Measurements from ENCODE around the gene PELI2. TPM values are rescaled to one million over a fixed set of nuclear protein-coding genes. Genes with fewer than 3 reads are reported as not detected.

PELI2 gene
- total RNA-seq, 3 donors from 2014 or later (not counting 1 experiment from before 2014, with no cell fraction given) = 16.4 to 25.0 (median 24.9) TPM

- Mint-ChIP-seq H3K36me3 (no peaks in the 10 kb centered on the region), H3K27ac (no peak overlapping the region), H3K4me1 (peaks cover 36 to 57% of the 10 kb centered on the region in 2 donors), H3K9me3 (no peaks in the 10 kb centered on the region), H3K27me3 (ENCODE audit: low read depth in 2 of 2) (no peaks in the 10 kb centered on the region), H3K4me3 (no peak overlapping the region)
- no peak for DNase-seq
- H3K27ac ChIP-seq (ENCODE audit: low read length) = no peak overlapping the region
- H3K36me3 ChIP-seq (ENCODE audit: control insufficient read depth, insufficient read depth, low read length) = no peaks in the 10 kb centered on the region
- no peak overlapping the region for H3K4me3 ChIP-seq (ENCODE audit: low read length)
- ATAC-seq = no peak
- intact Hi-C loops (cut with micrococcal nuclease) = no loop called here
- H3K4me1 ChIP-seq (ENCODE audit: control insufficient read depth, insufficient read depth, low read length) = no peaks in the 10 kb centered on the region
- 100% methylated on average over 3 of the region's 4 CpGs for WGBS (ENCODE audit: insufficient coverage)
- H3K27me3 ChIP-seq (ENCODE audit: control insufficient read depth, insufficient read depth, low read length) = no peaks in the 10 kb centered on the region
- TF ChIP-seq, protein P1, sequence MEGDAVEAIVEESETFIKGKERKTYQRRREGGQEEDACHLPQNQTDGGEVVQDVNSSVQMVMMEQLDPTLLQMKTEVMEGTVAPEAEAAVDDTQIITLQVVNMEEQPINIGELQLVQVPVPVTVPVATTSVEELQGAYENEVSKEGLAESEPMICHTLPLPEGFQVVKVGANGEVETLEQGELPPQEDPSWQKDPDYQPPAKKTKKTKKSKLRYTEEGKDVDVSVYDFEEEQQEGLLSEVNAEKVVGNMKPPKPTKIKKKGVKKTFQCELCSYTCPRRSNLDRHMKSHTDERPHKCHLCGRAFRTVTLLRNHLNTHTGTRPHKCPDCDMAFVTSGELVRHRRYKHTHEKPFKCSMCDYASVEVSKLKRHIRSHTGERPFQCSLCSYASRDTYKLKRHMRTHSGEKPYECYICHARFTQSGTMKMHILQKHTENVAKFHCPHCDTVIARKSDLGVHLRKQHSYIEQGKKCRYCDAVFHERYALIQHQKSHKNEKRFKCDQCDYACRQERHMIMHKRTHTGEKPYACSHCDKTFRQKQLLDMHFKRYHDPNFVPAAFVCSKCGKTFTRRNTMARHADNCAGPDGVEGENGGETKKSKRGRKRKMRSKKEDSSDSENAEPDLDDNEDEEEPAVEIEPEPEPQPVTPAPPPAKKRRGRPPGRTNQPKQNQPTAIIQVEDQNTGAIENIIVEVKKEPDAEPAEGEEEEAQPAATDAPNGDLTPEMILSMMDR (IDR thresholded peaks at IDR 0.05) = no peak
- H3K9me3 ChIP-seq (ENCODE audit: control insufficient read depth, insufficient read depth, low read length) = no peaks in the 10 kb centered on the region
These were observed 24.1 kb downstream of the PELI2 start for GRCh38 chr14:56142314-56142713.

GRCh38 chr14:56143025-56143424, 24.8 kb downstream of the PELI2 start:
- Histone ChIP-seq H3K36me3 (ENCODE audit: control insufficient read depth, insufficient read depth, low read length) (no peaks in the 10 kb centered on the region), H3K4me3 (ENCODE audit: low read length) (no peak overlapping the region), H3K9me3 (ENCODE audit: control insufficient read depth, insufficient read depth, low read length) (no peaks in the 10 kb centered on the region), H3K27me3 (ENCODE audit: control insufficient read depth, insufficient read depth, low read length) (no peaks in the 10 kb centered on the region), H3K27ac (ENCODE audit: low read length) (no peak overlapping the region), H3K4me1 (ENCODE audit: control insufficient read depth, insufficient read depth, low read length) (no peaks in the 10 kb centered on the region)
- 50% methylated on average over 1 of the region's 1 CpG for WGBS (ENCODE audit: insufficient coverage)
- DNase-seq (no peak), ATAC-seq (no peak)
- TF ChIP-seq, protein P1 (IDR thresholded peaks at IDR 0.05) = no peak
- intact Hi-C loops (cut with micrococcal nuclease) = no loop called here
- H3K4me3 Mint-ChIP-seq = no peak overlapping the region
- peaks cover 39 to 61% of the 10 kb centered on the region in 2 donors for H3K4me1 Mint-ChIP-seq
- no peaks in the 10 kb centered on the region for H3K36me3 Mint-ChIP-seq
- no peaks in the 10 kb centered on the region for H3K27me3 Mint-ChIP-seq (ENCODE audit: low read depth in 2 of 2)
- no peak overlapping the region for H3K27ac Mint-ChIP-seq
- no peaks in the 10 kb centered on the region for H3K9me3 Mint-ChIP-seq

GRCh38 chr14:56144176-56144575, 26.0 kb downstream of the PELI2 start:
- Mint-ChIP-seq H3K9me3 (no peaks in the 10 kb centered on the region), H3K36me3 (no peaks in the 10 kb centered on the region), H3K4me1 (peaks cover 50 to 72% of the 10 kb centered on the region in 2 donors), H3K27me3 (ENCODE audit: low read depth in 2 of 2) (no peaks in the 10 kb centered on the region), H3K4me3 (no peak overlapping the region), H3K27ac (no peak overlapping the region)
- TF ChIP-seq, protein P1 (IDR thresholded peaks at IDR 0.05) = no peak
- no CpG with 5 or more reads among the region's 1 CpG for WGBS (ENCODE audit: insufficient coverage)
- Histone ChIP-seq H3K4me3 (ENCODE audit: low read length) (no peak overlapping the region), H3K36me3 (ENCODE audit: control insufficient read depth, insufficient read depth, low read length) (no peaks in the 10 kb centered on the region), H3K27me3 (ENCODE audit: control insufficient read depth, insufficient read depth, low read length) (no peaks in the 10 kb centered on the region), H3K4me1 (ENCODE audit: control insufficient read depth, insufficient read depth, low read length) (peaks cover 6% of the 10 kb centered on the region), H3K27ac (ENCODE audit: low read length) (no peak overlapping the region), H3K9me3 (ENCODE audit: control insufficient read depth, insufficient read depth, low read length) (no peaks in the 10 kb centered on the region)
- no peak for ATAC-seq
- intact Hi-C loops (cut with micrococcal nuclease) = no loop called here
- DNase-seq = no peak

GRCh38 chr14:56145181-56145769, 27.1 kb downstream of the PELI2 start:
- intact Hi-C loops (cut with micrococcal nuclease) = no loop called here
- DNase-seq = no peak
- Histone ChIP-seq H3K27me3 (ENCODE audit: control insufficient read depth, insufficient read depth, low read length) (no peaks in the 10 kb centered on the region), H3K4me1 (ENCODE audit: control insufficient read depth, insufficient read depth, low read length) (peaks cover 6% of the 10 kb centered on the region), H3K4me3 (ENCODE audit: low read length) (no peak overlapping the region), H3K9me3 (ENCODE audit: control insufficient read depth, insufficient read depth, low read length) (no peaks in the 10 kb centered on the region), H3K36me3 (ENCODE audit: control insufficient read depth, insufficient read depth, low read length) (no peaks in the 10 kb centered on the region), H3K27ac (ENCODE audit: low read length) (no peak overlapping the region)
- Mint-ChIP-seq H3K27ac (no peak overlapping the region), H3K4me3 (no peak overlapping the region), H3K4me1 (peaks cover 52 to 78% of the 10 kb centered on the region in 2 donors), H3K36me3 (no peaks in the 10 kb centered on the region), H3K9me3 (no peaks in the 10 kb centered on the region), H3K27me3 (ENCODE audit: low read depth in 2 of 2) (no peaks in the 10 kb centered on the region)
- 70% methylated on average over 2 of the region's 5 CpGs for WGBS (ENCODE audit: insufficient coverage)
- no peak for ATAC-seq
- TF ChIP-seq, protein P1 (IDR thresholded peaks at IDR 0.05) = no peak
